GM21717 (cell line): ENCODE results near the gene NDUFAF8.

Experiments used
- ATAC-seq: cut with Tn5 transposase; IDR thresholded peaks from one replicate; pipeline ENCODE4 v1.9.1; 2021; ENCODE audit warnings: mild to moderate bottlenecking, moderate library complexity; ENCODE audit not compliant: unreplicated experiment

Gene NDUFAF8

DNA sequence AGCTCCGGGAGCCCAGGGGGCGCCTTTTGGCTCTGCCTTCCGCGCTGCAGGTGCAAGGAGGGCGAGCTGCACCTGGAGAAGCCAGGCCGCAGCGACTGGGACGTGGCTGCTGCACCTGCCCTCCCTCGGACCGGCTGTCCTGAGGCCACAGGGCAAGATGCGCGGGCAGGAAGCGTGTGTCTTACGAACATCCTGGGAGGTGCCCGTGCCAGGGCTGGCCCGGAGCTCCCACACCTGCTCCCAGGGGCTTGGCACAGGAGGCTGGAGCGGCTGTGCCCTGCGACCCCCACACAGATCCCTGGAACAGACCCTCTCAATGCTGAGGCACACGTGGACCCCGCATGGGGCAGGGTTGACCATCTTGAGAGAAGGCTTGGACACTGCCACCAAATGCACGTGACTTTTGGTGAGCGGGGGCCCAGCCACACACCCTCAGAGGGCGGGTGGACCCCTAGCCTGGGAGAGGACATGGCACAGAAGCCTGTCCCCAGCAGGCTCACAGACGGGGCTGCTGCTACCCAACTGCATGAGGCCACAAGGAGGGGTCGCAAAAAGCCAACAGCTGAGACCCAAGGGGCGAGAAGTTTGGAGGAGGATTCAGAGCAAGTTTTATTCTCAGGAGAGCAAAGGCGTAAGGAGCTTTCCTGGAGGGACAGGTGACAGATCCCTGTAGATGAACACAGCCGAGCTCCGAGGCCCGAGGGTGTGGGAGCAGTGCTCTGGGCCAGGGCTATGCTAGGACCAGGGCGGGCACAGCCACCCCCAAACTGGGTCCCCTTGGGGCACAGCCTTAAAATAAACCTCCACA is 11.4 kb downstream of the NDUFAF8 start:
- ATAC-seq = no peak

DNA sequence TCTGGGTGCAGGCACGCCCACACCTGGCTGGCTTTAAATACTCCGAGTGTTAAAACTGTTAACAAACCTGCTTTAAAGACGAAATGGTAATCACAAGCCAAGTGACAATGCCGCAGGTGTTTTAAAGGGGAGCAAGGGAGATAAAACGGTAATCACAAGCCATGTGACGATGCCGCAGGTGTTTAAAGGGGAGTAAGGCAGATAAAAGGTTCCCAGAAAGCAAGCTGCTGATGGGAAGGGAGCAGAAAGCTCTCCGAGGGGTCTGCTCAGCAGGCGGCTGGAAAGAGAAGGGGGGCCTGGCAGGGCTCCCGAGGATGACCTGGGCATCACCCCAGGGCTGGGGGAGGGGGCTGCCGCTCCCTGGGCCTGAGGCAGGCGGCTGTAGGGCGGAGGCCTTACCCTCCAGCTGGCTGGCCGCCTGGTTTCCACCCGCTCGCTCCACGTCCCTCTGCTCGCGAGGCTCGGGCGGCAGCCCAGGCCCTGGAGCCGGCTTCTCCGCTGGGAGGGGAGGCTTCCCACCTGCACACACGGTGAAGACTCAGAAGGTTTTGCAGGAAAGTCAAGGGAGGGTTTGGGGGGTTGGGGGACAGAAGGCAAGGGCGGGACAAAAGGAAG is 12.1 kb downstream of the NDUFAF8 start:
- no peak for ATAC-seq

DNA sequence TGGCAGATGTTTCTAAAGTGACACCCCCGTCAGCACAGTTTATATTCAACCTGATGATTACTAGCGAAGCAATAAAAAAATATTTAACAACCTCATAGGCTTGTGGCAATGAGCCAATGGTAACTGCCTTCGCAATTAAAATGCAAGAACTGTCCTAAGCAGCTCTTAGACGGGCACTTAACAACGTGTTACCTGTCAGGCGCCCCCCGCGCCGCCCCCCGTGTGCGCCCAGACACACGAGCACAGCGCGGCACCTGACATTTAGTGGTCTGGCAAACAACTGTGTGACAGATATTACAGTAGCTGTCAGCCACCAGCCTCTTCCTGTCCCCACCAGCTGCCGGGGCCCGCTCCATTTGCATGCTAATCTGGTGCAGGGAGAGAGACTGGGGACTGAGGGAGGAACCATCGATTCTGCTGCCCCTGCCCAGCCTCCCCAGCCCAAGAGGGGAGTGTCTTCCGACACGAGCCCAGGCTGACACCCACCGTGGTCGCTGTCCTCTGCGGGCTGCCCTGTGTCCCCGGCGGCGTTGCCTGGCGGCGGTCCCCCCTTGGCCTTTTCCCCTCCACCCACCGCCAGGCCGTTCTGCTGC is 12.7 kb downstream of the NDUFAF8 start:
- no peak for ATAC-seq

DNA sequence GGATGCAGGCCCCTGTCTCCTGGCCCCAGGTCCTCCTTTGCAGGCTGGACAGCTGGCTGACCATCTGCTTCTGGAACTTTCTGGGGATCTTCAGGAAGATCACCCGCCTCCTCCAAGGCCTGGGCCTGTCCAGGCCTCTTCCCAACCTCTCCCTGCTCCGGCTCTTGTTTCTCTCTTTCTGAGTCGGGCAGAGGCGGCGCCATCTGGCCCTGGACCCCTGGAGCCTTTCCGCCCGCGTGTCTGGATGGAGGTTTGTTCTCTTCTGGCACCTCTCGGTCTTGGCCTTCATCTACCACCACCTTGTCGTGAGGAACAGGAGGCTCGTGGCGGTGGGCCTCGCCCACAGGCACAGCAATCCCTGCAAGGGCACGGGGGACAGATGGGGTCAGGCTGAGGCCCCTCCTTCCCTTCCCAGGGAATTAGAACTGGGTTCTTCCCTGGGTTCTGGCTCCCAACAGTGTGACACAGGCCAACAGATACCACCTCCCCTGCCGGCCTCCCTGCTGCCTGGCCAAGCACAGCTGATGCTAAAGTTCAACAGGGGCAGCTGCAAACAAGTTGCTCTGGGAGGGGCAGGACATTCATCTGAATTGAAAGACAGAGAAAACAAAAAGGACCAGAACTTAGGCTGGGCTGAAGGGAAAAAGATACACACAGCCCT is 13.3 kb downstream of the NDUFAF8 start:
- ATAC-seq = no peak

DNA sequence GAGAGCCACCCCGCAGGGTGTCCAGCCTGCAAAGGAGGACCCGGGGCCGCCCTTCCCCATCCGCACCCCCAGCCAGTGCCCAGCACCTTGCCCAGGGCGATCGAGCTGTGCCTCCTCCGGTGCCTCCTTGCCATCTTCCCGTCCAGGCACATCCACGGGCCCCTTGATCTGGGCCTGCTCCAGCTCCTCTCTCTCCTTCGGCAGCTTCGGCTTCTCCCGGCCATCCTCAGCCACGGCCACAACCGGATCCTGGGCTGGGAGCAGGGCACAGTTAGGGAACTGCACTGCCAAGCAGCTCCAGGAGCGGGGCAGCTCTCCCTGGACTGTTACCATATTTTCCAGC is 13.8 kb downstream of the NDUFAF8 start:
- ATAC-seq = no peak

DNA sequence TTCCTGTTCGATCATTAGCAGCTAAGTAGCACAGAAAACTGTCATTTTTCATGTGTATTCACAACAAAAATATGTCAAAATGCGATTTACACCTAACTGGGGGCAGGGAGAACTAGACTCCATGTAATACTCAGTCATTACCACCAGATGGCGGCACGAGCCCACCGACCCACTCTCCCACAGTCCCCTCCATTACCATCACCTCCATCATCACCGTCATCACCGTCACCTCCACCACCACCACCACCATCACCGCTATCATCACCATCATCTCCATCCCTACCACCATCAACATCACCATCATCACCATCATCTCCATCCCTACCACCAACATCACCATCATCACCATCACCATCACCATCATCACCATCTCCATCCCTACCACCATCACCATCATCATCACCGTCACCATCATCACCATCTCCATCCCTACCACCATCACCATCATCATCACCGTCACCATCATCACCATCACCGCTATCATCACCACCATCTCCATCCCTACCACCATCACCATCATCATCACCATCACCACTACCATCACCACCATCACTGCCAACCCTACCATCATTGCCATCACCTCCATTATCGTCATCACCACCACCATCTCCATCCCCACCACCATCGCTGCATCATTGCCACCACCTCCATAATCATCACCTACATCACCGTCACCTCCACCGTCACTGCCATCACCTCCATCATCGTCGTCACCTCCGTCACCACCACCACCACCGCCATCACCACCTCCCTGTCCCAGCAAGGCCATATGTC is 14.4 kb downstream of the NDUFAF8 start:
- ATAC-seq = no peak

DNA sequence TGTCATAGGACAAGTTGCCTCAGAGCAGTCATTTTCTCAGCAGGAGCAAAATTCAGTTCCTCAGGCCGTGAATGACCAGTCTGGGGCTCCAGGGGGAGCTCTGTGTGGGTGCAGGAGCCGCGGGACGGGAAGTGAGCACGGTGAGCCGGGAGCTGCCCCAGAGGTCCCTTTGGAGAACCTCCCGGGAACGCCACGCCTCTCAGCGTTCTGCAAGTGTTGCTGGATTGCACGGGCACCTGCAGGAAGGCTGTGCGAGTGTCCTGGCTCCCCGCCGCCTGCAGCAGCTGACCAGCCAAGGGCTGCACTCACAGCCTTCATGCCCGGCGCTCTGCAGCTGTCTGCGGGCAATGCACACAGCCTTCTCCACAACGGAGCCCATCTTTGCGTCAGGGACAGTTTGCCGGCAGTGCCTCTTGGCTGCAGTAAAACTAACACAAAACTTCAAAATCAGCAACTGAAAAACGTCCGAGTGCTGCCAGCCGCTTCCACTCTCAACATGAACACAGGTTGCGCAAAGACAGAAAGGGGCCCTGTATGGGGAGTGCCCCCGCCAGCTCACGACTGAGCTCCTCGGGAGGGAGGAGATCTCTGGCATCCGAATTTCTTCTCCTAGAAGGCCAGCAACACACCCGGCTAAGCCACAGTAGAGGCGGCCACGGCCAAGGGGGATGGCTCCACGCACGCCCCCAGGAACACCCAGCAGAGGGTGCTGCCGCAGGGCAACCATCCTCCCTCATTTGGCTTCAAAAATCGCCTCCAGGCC is 16.0 kb downstream of the NDUFAF8 start:
- ATAC-seq = no peak

DNA sequence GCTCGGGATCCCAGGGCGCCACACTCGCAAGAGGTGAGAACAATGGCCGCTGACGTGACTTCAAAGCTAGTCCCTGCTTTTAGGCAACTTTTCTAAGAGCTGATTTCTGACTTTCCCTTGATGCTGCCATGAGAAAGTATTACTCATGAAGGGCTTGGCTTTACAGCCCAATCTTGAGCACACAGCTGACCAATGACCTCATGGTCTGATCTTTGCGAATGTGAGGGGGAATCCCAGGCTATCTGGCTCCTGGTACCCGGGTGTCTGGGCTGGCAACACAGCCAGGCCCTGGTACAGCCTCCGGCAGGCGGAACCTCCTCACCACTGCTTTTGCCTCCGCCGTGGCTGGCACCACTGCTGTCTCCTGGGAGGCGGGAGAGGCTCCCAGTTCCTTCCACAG is 17.5 kb downstream of the NDUFAF8 start:
- ATAC-seq = no peak

DNA sequence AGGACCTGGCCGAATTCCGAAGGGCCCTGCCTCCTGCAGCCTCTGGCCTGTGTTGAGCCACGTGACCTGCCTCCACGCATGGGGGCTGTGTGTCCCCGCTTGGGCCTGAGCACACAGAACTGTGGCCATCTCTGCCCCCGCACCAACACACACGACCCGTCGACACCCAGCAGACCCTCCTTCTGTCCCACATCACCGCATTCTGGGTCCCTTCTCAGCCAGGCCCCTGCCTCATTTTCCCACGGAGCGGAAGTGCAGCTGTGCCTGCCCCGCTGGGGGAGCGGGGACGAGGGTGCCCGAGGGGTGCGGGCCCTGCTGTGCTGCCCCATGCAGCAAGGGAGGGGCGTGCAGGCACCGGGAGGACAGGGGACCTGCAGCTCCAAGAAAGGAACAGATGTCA is 18.4 kb downstream of the NDUFAF8 start:
- no peak for ATAC-seq

DNA sequence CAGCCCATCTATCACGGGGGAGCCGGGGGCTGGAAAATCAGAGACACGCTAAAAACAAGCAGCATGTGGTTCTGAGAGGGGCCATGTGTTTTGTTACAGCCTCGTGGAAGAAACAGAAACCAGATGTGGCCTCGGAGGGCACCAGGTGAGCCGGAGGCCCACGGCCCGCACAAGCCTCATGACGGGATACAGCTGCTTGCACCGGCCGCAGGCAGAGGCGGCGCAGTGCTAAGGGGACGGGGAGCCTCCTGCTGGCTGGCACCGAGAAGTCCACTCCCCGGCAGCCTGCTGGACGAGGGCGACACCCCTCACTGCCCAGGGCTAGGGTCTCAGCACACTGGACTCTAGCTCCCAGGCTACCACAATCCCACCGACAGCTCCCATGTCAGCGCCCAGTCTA is 19.2 kb downstream of the NDUFAF8 start:
- ATAC-seq = no peak

DNA sequence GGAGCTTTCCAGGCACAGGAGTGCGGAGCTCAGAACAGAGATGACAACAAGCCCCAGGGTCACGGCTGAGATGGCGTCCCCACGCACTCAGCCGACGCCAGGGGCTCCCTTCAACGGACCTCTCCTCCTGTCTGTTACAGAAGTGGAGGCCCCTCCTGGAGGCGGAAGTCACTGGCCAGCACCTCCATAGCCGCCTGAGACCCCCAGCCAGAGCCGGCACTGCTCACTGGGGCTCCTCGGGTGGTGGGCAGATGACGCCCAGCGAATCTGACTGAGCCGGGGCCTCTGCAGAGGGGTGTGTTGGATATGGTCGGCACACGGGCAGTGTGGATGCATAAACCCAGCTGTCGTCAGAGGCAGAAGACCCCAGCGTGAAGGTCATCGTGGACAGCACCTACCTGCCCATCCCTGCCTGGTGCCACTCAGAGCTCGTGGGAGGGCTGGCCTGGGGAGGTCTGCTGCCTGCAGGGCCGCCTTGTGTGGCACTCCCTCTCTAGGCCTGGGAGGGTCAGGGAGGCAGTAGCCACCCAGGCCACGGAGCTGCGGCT is 20.0 kb downstream of the NDUFAF8 start:
- no peak for ATAC-seq

DNA sequence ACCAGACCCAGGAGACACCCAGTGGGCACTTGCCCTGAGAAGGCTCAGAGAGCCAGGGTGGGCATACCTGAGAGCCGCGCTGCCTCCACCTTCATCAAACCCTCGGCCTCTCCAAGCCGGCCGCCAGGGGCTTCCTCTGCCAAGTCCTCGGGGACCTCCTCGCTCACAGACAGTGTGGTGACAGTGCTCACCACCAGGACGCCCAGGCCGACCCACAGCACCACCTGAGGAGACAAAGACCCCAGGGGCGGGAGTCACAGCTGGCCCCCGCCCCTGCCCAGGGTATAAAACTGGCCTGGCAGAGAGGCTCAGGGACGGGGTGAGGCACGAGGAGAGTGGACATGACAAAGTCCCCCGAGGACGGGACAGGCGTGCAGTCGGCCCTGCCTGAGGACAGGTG is 21.1 kb downstream of the NDUFAF8 start:
- no peak for ATAC-seq

DNA sequence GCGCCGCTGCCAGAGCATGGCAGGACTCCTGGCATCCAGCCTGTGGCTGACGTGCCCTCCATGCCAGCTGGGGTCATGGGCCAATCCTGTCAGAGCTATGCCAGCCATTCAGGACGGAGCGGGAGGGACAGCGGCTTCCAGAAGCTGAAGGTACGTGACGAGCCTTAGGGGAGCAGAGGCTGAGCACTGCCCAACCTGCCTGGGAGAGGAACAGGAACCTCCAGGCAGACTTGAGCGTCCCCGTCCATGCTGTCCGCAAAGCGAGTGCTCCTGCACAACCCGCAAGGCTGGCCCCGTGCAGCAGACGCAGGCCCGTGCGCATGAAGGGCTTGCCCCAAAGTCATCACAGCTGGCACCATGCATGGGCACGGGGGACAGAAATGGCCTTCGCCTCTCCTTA is 21.5 kb downstream of the NDUFAF8 start:
- ATAC-seq = no peak

DNA sequence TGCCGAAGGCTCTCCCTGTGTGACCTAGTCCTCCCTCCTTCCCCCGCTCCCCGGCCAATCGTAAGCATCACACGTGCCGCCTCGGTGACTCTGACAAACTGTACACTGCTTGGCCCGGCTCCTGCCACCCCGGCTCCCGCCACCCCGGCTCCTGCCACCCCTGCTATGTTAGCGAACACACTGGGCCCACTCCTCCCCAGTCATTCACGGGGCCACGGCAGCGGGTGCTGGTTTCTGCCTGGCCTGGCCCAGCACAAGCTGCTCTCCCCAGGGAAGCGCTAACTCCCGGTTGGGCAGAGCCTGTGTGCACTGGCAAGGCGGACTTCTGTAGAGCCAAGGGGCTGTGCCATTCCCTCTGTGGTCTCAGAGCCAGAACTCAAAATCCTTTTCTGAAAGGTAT is 22.0 kb downstream of the NDUFAF8 start:
- no peak for ATAC-seq

DNA sequence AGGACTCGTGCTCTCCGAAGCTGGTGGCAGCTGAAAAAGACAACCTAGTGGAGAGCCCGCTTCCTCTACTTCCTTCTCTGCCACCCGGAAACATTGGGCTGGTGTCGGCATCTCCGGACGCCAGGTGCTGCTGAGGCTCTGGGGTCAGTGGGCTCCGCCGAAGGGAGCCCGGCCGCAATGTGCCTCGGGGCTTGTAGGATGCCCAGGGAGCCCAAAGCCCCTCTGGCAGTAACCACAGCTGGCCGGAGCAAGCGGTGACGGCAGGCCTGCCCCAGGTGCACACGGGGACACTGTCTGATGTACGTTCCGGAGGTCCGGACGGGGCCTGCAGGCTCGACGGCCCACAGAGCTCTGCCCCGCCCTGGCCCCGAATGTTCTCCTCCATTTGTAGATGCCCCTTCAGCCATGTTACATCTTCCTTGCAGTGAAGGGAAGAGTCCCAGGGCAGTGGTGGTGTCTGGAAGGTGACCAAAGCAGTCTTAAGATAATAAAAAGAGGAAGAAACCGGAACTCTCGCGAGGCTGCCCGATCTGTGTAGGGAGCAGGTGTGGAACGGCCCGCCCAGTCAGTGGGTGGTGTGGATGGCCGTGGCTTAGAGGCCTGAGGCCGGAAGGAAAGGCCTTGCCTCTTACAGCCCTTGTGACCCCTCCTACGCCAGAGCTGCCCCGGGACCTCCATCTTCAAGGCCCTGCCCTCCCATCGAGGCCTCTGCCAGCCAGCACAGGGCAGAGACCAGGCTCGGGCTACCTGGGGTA is 22.6 kb downstream of the NDUFAF8 start:
- no peak for ATAC-seq

DNA sequence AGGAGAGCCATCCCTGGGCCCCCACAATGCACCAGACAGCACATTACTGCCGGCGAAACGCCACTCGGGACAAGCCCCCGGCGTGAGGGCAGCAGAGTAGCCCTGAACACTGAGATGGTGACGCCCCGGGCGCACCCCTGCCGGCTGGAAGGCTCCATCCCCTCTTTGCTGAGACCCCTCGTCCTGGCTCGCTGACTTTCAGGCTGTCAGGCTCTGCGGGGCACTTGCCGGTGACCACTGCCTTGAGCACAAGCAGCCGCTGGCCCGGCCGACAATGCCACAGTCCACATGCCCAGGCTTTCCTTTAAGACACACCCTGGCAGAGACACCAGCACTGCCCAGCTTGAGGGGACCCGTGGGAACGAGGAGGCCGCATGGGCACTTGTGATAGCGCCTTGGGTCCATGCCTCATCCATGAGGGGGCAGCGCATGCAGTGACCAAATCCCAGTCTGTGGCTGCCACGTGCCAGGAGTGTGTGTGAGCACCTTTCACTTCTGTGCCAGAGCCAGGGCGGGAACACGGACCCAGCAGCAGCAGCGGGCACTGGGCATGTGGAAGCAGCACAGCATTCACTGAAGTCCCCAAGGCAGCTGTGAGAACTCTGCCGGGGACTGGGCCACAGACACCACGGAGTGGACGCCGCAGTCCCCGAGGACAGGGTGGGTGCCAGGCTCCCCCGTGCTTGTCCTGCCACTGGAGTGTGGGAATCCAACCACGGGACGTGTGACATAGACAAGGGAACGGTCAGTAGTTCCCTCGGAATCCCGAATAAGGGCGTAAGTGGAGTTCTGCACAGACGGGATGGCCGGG is 24.5 kb downstream of the NDUFAF8 start:
- ATAC-seq = no peak

DNA sequence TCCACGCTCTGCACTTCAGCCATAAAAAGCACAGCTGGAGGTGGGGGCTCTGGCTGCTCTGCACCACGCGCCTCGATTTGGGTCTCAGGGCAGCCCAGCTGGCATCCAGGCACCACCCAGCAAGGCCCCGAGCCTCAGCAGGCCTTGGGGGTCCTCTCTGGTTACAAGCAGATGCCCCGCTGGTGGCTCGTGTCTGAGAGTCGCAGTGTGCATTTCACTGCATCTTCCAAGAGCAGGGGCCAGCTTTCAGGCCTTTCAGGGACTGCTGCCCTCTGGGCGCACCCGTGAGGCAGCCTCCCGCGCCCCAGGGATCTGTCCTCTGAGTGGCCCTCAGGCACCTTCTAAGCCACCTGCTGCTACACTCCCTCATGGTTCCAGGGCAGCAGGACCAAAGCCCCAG is 25.5 kb downstream of the NDUFAF8 start:
- no peak for ATAC-seq

DNA sequence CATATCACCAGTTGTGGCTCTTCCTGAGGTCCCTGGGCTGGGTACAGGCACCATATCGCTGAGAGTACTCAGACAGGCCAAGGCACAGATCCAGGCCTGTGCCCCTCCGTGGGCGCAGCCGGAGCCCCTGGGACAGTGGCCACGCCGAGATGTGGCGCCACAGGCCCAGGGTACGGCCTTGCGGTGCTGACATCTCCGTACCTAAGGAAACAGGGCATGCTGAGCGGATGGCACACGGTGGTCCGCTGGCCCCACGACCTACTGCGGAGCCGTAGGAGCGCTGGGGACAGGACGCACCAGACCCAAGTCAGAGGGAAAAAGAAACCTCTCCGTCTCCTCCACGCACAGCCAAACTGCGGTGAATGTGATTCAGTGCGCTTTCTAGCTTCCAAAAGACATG is 26.5 kb downstream of the NDUFAF8 start:
- no peak for ATAC-seq
